Skin epidermis (tissue), 12 donors: Measurements from ENCODE around the gene FUT8.

Experiments
- H3K27ac ChIP-seq, 21 experiments: fragments of 200-600 bp; sonication (generic) in 11 of 21; one replicate each; pipeline ENCODE4 v1.5.0; 2020; ENCODE audit warnings: mild to moderate bottlenecking in 3 of 21, inconsistent platforms in 2 of 21, moderate library complexity in 2 of 21
- H3K4me3 ChIP-seq, 7 experiments: fragments of 200-600 bp; sonication (generic) in 2 of 7; one replicate each; pipeline ENCODE4 v1.5.0; 2020; ENCODE audit warnings: inconsistent platforms in 2 of 7, mild to moderate bottlenecking in 2 of 7, moderate library complexity in 1 of 7

Gene FUT8

GRCh38 chr14:65483647-65484046 lies 71.1 kb downstream of the FUT8 start:
- Histone ChIP-seq H3K27ac (no peak overlapping the region), H3K4me3 (no peak overlapping the region)

DNA sequence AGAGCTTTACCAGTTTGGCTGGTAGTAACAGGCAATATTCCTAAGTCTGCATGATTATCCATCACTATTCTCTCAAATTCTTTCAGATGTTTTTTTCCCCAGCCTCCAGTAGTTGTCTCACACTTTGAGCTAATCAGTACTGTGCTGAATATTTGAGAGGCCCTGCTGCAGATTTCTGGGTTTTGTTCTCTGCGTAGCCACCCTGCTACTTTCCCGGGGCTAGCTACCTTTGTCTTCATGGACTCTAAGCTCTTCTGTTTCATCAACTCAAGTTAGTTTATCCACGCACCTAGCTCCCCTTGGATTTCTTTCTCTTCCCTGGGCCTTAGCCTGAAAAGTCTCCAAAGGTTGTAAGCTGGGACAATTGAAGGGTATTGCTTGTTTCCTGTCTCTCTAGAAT lies 73.0 kb downstream of the FUT8 start:
- Histone ChIP-seq H3K27ac (no peak overlapping the region), H3K4me3 (no peak overlapping the region)

DNA sequence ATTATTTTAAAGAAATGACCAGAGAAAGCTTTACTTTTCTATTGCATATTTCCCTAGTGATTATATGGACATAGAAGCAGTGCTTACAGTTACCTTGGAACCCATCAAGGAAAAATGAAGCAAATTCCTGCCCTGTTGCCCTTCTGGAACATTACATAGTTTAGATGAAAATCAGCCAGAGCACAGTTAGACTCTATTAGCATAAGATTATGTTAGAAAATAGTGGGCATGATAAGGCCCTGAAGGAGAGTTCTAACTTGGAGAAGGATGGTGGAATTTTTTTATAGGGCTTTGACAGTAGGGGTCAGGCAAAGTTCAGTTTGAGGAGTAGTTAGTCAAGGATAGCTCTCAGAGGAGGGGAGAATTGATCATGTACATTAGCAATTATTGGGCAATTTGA lies 74.3 kb downstream of the FUT8 start:
- no peak overlapping the region for H3K27ac ChIP-seq
- H3K4me3 ChIP-seq: no peak overlapping the region

- no peak overlapping the region for H3K4me3 ChIP-seq
- H3K27ac ChIP-seq: no peak overlapping the region
Measured at GRCh38 chr14:65487783-65488494, 75.4 kb downstream of the FUT8 start.

DNA sequence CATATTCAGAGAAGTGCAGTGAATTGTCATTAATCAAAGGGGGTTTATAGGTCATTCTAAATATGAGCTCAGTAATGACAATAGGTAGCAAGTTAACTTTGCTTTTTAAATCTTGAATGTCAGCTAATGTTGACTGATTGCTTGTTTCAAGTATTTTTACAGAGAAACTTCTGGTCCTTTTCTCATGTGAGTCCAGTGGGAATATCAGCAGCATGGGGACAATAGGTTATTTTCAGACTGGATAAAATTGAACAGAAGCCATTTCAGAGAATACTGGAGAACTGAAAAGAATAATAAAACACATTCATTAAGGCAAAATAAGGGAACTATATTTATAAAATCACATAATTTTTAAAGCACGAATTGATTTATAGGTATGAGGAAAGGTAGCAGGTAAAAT lies 78.7 kb downstream of the FUT8 start:
- H3K4me3 ChIP-seq: no peak overlapping the region
- H3K27ac ChIP-seq: no peak overlapping the region

DNA sequence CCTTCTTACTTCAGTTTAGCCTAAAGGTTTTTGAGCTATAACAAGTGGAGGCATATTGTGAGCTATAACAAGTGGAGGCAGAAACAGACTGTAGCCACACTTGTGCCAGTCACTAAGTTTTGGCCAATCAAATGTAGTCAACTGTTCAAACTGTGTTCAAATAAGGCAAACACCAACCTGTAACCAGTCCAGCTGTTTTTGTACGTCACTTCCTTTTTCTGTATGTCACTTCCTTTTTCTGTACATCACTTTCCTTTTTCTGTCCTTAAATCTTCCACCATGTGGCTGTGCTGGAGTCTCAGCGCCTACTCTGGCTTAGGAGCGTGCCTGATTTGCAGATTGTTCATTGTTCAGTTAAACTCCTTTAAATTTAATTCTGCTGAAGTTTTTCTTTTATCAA lies 79.7 kb downstream of the FUT8 start:
- Histone ChIP-seq H3K4me3 (no peak overlapping the region), H3K27ac (no peak overlapping the region)

DNA sequence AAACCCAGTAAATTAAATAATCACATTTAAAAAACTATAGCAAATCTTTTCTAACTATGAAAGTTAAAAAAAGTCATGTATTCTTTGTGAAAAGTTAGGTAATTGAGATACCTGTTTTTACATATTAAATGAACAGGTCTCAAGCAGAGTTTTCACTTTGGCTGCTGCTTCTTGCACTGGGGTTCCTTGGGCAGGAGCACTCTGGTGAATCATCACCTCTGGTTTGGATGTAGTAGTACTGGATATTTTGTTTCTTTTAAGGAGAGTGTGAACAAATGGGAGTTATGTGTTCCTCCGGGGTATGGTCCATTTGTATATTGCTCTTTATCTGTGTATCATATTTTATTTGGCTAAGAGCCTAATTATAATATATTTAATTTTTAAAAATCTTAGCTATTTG lies 82.7 kb downstream of the FUT8 start:
- no peak overlapping the region for H3K27ac ChIP-seq
- no peak overlapping the region for H3K4me3 ChIP-seq

- H3K27ac ChIP-seq: no peak overlapping the region
- no peak overlapping the region for H3K4me3 ChIP-seq
Measured at GRCh38 chr14:65496178-65496993, 83.9 kb downstream of the FUT8 start.

GRCh38 chr14:65499138-65499537 lies 86.6 kb downstream of the FUT8 start:
- Histone ChIP-seq H3K4me3 (no peak overlapping the region), H3K27ac (no peak overlapping the region)

GRCh38 chr14:65500075-65500474 lies 87.5 kb downstream of the FUT8 start:
- no peak overlapping the region for H3K4me3 ChIP-seq
- H3K27ac ChIP-seq: no peak overlapping the region

GRCh38 chr14:65501328-65501727 lies 88.8 kb downstream of the FUT8 start:
- H3K4me3 ChIP-seq: no peak overlapping the region
- H3K27ac ChIP-seq: no peak overlapping the region

- Histone ChIP-seq H3K4me3 (no peak overlapping the region), H3K27ac (no peak overlapping the region)
Measured at GRCh38 chr14:65502676-65503124, 90.2 kb downstream of the FUT8 start.

DNA sequence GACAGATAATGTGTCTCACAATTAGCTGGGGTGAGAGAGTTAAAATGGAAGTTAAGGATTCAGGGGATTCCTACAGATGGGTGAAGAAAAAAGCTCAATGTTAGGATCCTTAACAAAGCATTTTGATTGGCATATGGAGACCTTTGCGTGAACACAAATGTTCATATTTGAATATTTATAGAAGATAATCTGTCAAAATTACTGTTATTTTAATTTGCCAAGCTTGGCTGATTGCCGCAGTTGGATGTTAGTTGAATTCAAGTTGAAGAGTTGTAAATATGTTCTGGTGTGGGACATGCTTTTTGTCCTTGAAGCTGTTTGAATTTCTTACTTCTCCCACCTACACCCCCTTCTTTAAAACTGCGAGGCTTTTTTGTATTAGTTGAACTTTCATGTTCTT lies 91.2 kb downstream of the FUT8 start:
- Histone ChIP-seq H3K4me3 (no peak overlapping the region), H3K27ac (no peak overlapping the region)

- Histone ChIP-seq H3K4me3 (no peak overlapping the region), H3K27ac (no peak overlapping the region)
Measured at GRCh38 chr14:65506801-65507200, 94.3 kb downstream of the FUT8 start.

DNA sequence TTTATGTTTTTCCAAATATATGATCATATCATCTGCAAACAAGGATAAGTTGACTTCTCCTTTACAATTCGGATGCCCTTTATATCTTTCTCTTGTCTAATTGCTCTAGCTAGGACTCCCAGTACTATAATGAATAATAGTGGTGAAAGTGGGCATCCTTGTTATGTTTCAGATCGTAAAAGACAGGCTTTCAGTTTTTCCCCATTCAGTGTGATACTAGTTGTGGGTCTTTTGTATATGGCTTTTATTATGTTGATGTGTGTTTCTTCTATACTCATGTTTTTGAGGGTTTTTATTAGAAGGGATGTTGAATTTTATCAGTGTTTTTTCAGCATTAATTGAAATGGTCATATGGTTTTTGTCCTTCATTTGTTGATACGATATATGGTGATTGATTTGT lies 97.3 kb downstream of the FUT8 start:
- Histone ChIP-seq H3K27ac (no peak overlapping the region), H3K4me3 (no peak overlapping the region)

DNA sequence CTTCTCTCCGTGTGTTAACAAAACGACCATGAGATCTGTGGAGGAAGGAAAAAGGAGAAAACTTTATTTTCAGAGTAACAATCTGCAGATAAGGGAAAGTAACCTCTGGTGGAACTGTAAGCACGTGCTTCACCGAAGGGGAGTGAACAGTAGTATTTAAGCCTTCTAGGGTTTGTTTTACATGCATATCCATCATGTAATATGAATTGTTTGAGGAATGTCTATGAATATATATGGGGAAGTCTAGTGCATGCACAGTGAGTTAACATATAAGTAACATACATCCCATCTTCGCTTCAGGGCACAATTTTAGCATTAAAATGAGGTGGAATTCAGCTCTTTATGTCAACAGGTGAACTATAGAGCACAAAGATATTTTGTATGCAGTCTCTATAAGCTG lies 101.1 kb downstream of the FUT8 start:
- Histone ChIP-seq H3K27ac (no peak overlapping the region), H3K4me3 (no peak overlapping the region)

GRCh38 chr14:65517635-65518542 lies 105.4 kb downstream of the FUT8 start:
- Histone ChIP-seq H3K27ac (no peak overlapping the region), H3K4me3 (no peak overlapping the region)

GRCh38 chr14:65528069-65528468 lies 115.5 kb downstream of the FUT8 start:
- Histone ChIP-seq H3K27ac (no peak overlapping the region), H3K4me3 (no peak overlapping the region)

GRCh38 chr14:65531148-65531547 lies 118.6 kb downstream of the FUT8 start:
- H3K4me3 ChIP-seq: no peak overlapping the region
- H3K27ac ChIP-seq: no peak overlapping the region

DNA sequence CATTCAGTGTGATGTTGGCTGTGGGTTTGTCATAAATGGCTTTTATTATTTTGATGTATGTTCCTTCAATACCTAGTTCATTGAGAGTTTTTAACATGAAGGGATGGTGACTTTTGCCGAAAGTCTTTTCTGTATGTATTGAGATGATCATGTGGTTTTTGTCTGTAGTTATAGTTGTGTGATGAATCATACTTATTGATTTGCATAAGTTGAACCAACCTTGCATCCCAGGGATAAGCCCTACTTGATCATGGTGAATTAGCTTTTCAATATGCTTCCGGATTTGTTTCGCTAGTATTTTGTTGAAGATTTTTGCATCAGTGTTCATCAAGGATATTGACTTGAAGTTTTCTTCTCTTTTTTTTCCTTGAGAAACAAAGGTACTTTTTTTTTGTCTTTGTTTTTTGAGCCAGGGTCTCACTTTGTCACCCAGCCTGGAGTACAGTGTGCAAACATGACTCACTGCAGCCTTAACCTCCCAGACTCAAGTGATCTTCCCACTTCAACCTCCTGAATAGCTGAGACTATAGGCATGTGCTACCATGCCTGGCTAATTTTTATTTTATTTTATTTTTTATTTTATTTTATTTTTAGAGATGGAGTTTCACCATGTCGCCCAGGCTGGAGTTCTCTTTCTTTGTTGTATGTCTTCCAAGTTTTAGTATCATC lies 121.3 kb downstream of the FUT8 start:
- no peak overlapping the region for H3K4me3 ChIP-seq
- H3K27ac ChIP-seq: no peak overlapping the region
